Measurements from ENCODE around the gene GABBR2.

DNA sequence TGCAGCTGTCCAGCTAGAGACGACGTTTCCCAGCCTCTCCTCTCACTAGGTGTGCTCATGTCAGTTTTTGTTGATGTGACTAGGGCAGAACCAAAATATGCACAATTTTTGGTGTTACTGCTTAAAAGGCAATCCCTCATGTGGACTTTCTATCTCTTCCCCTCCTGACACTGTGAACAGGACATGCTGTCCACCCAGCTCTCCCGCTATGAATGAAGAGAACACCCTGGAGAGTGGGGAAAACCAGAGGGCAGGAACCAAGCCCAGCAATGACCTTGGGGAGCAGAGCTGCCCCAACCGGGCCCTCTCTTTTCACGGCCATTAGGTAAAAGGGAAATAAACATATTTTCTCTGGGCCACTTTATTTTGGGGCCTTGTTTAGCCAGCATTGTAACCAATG is 406.6 kb downstream of the GABBR2 start:
- TF ChIP-seq, protein P1, sequence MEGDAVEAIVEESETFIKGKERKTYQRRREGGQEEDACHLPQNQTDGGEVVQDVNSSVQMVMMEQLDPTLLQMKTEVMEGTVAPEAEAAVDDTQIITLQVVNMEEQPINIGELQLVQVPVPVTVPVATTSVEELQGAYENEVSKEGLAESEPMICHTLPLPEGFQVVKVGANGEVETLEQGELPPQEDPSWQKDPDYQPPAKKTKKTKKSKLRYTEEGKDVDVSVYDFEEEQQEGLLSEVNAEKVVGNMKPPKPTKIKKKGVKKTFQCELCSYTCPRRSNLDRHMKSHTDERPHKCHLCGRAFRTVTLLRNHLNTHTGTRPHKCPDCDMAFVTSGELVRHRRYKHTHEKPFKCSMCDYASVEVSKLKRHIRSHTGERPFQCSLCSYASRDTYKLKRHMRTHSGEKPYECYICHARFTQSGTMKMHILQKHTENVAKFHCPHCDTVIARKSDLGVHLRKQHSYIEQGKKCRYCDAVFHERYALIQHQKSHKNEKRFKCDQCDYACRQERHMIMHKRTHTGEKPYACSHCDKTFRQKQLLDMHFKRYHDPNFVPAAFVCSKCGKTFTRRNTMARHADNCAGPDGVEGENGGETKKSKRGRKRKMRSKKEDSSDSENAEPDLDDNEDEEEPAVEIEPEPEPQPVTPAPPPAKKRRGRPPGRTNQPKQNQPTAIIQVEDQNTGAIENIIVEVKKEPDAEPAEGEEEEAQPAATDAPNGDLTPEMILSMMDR (IDR thresholded peaks at IDR 0.05; ENCODE audit: low read depth, low read length, poor library complexity, severe bottlenecking): no peak
- TF ChIP-seq EZH2phosphoT487 (IDR thresholded peaks at IDR 0.05; ENCODE audit: borderline replicate concordance, low read length): no peak
